Dermis microvascular lymphatic vessel endothelial cell (primary cell): ENCODE results near the gene NME4. TPM values are rescaled to one million over a fixed set of nuclear protein-coding genes. Genes with fewer than 3 reads are reported as not detected.
"Not testable (repeated sequence)": the region's sequence is repeated elsewhere in the genome, so short reads cannot be mapped to it uniquely, and the experiment has no call there.

ENCODE experiments used
- DNase-seq, 2 donors: peaks; one replicate each; pipeline versions ENCODE4 v3.0.0 to v3.0.0-alpha.2; 2010; ENCODE audit warnings: low read depth in 2 of 2
- total RNA-seq: library from RNA; depleted of rRNA; stranded (reverse); fragments of >200 nt; gene quantifications from 2 replicates; pipeline ENCODE4 v1.2.1, GENCODE V29; 2014

Gene NME4
- total RNA-seq, 1 donor from 2014 or later, result 45.4 TPM

- peak; percentile 17 to 73 for DNase-seq
Measured at GRCh38 chr16:397736-398332, 835 bp downstream of the NME4 start.

- no peak for DNase-seq
Measured at GRCh38 chr16:398561-399339, 1.8 kb downstream of the NME4 start.

- no peak for DNase-seq
Measured at GRCh38 chr16:399340-400019, 2.5 kb downstream of the NME4 start.

GRCh38 chr16:400061-400591 is 3.1 kb downstream of the NME4 start:
- DNase-seq, result no peak

- DNase-seq, result peak; percentile 68 to 94
Measured at GRCh38 chr16:401468-402348, 4.7 kb downstream of the NME4 start, which contains the start of gene DECR2. Gene DECR2, plus strand, starts transcription at chr16:401885. Its CDS starts 79 bp downstream, at chr16:401964.

GRCh38 chr16:404971-405486 is 8.0 kb downstream of the NME4 start:
- DNase-seq, result no peak

- DNase-seq, result no peak
Measured at GRCh38 chr16:405548-406506, 8.8 kb downstream of the NME4 start.

GRCh38 chr16:407253-407652 is 10.3 kb downstream of the NME4 start:
- no peak for DNase-seq

- DNase-seq, result no peak
Measured at GRCh38 chr16:410516-411178, 13.6 kb downstream of the NME4 start.

- DNase-seq, result no peak
Measured at GRCh38 chr16:411576-412265, 14.7 kb downstream of the NME4 start.

GRCh38 chr16:414395-415169 is 17.6 kb downstream of the NME4 start:
- DNase-seq, result no peak

GRCh38 chr16:415170-415498 is 18.1 kb downstream of the NME4 start:
- not testable (repeated sequence) for DNase-seq

- not testable (repeated sequence) for DNase-seq
Measured at GRCh38 chr16:422179-422578, 25.2 kb downstream of the NME4 start.

GRCh38 chr16:424033-424622 is 27.1 kb downstream of the NME4 start:
- DNase-seq, result peak; percentile 14 to 87

- DNase-seq, result peak in 1 of 2 donors; percentile 37
Measured at GRCh38 chr16:424623-425081, 27.7 kb downstream of the NME4 start.

- DNase-seq, result peak; percentile 31 to 90
Measured at GRCh38 chr16:425082-425718, 28.2 kb downstream of the NME4 start, which contains the start of gene RAB11FIP3. Gene RAB11FIP3, plus strand, starts transcription at chr16:425649. Its CDS starts 358 bp downstream, at chr16:426007.

- no peak for DNase-seq
Measured at GRCh38 chr16:425740-426114, 28.7 kb downstream of the NME4 start.
